Small intestine (tissue), 7 donors: ENCODE results near the gene SPATA22. TPM values are rescaled to one million over a fixed set of nuclear protein-coding genes. Genes with fewer than 3 reads are reported as not detected.

Experiments used
- DNase-seq, 2 donors: peaks; one replicate each; pipeline versions ENCODE4 v3.0.0 to v3.0.0-alpha.2; 2013
- FAIRE-seq: peaks from 2 replicates; lab custom pipeline; 2012; peaks lifted over from hg19 to GRCh38; lab: Jason Lieb, UNC
- H3K27ac ChIP-seq, 3 donors: one replicate each; pipeline ENCODE4 v1.5.1; 2013; ENCODE audit warnings: low read length in 2 of 3, mild to moderate bottlenecking in 2 of 3, control low read depth in 1 of 3, inconsistent platforms in 1 of 3, low read depth in 1 of 3, moderate library complexity in 1 of 3
- H3K27me3 ChIP-seq, 3 donors: one replicate each; pipeline ENCODE4 v1.6.1; 2013; ENCODE audit warnings: low read length in 3 of 3, inconsistent platforms in 1 of 3; ENCODE audit not compliant: control insufficient read depth in 3 of 3, insufficient read depth in 3 of 3
- H3K36me3 ChIP-seq, 3 donors: one replicate each; pipeline ENCODE4 v1.6.1; 2013; ENCODE audit warnings: low read length in 3 of 3, inconsistent platforms in 1 of 3, low read depth in 1 of 3, mild to moderate bottlenecking in 1 of 3, moderate library complexity in 1 of 3; ENCODE audit not compliant: control insufficient read depth in 3 of 3, insufficient read depth in 2 of 3
- H3K4me1 ChIP-seq, 3 donors: one replicate each; pipeline ENCODE4 v1.6.1; 2013; ENCODE audit warnings: low read length in 2 of 3, inconsistent platforms in 1 of 3, low read depth in 1 of 3, mild to moderate bottlenecking in 1 of 3, moderate library complexity in 1 of 3; ENCODE audit not compliant: control insufficient read depth in 3 of 3, insufficient read depth in 2 of 3
- H3K4me3 ChIP-seq, 3 donors: one replicate each; pipeline ENCODE4 v1.5.1; 2013; ENCODE audit warnings: low read length in 3 of 3, control low read depth in 1 of 3, inconsistent platforms in 1 of 3, low read depth in 1 of 3, mild to moderate bottlenecking in 1 of 3, moderate library complexity in 1 of 3
- H3K9me3 ChIP-seq, 2 donors: one replicate each; pipeline ENCODE4 v1.6.1; 2013; ENCODE audit warnings: low read depth in 1 of 2, low read length in 1 of 2; ENCODE audit not compliant: control insufficient read depth in 2 of 2, insufficient read depth in 1 of 2
- WGBS, 3 donors: extraction: QIAGEN DNeasy Blood & Tissue Kit; methylation state at CpG; one replicate each; pipeline ENCODE4 v1.1.7; 2013; 5-methylcytosine and 5-hydroxymethylcytosine counted together
- polyA plus RNA-seq, 4 donors: library from polyadenylated mRNA; stranded (reverse) in 3 of 4; unstranded in 1 of 4; fragments of 200-250 nt in 3 of 4; fragments of 120-200 nt in 1 of 4; gene quantifications; one replicate each; pipeline versions ENCODE4 v1.2.1 to v1.2.3, GENCODE V29; 2013
- donor health status: healthy with polysubstance abuse.
- donor health status: control.
- donor health status: control.
- donor health status: Bipolar disorder and iron deficiency.
- donor health status: healthy.

The SPATA22 gene
- polyA plus RNA-seq, 4 donors, result 0.12 TPM; not detected in 3

DNA sequence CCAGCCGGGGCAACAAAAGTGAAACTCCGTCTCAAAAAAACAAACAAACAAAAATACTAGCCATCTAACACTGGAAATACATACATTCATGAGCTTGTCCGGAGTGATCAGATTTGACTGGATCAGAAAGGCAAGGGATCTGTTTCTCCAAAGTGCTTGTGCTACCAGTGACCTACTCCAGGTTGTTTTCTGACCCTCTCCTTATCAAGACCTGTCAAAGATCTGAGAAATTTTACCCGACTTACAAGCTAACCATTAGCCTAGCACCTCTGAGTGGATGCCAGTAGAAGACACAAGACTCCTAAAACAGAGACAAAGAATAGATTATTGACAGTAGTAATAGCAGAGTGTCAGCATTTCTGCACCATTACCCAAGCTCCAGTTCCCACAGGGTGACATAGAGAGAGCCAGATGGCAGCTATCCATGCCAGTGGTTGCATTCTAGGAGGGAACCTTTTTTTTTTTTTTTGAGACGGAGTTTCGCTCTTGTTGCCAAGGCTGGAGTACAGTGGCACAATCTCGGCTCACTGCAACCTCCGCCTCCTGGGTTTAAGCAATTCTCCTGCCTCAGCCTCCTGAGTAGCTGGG is 14.0 kb upstream of the SPATA22 start:
- H3K27ac ChIP-seq, result no peak overlapping the region
- no peak overlapping the region for H3K4me3 ChIP-seq
- FAIRE-seq, result no peak
- H3K36me3 ChIP-seq, result no peaks in the 10 kb centered on the region
- H3K9me3 ChIP-seq, result no peaks in the 10 kb centered on the region
- DNase-seq, result peak in 1 of 2 donors; percentile 8
- no peaks in the 10 kb centered on the region for H3K4me1 ChIP-seq
- no peaks in the 10 kb centered on the region for H3K27me3 ChIP-seq
- 72 to 87% (median 81%) methylated on average over 8 of the region's 8 CpGs for WGBS, 3 donors

DNA sequence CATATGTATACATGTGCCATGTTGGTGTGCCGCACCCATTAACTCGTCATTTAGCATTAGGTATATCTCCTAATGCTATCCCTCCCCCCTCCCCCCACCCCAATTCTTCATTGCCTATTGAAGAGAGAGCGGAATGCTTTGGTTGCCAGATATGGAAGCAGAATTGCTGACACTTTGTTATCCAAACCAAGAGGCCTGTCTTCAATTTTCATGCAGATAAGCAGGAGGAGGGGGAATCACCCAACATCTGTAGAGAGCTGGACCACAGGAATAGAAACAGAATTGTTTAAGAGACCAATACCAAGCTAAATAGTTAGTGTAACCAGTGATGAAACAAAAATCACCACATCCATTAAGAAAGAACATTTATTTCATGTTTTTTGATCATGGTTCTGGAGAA is 11.2 kb upstream of the SPATA22 start:
- H3K36me3 ChIP-seq, result no peaks in the 10 kb centered on the region
- no peak for DNase-seq
- H3K9me3 ChIP-seq, result no peaks in the 10 kb centered on the region
- no peaks in the 10 kb centered on the region for H3K27me3 ChIP-seq
- WGBS, 3 donors, result 83 to 93% (median 83%) methylated on average over 3 of the region's 3 CpGs
- no peak overlapping the region for H3K27ac ChIP-seq
- no peak for FAIRE-seq
- H3K4me3 ChIP-seq, result no peak overlapping the region
- H3K4me1 ChIP-seq, result peaks cover 0 to 5% (median 3%) of the 10 kb centered on the region in 3 donors

DNA sequence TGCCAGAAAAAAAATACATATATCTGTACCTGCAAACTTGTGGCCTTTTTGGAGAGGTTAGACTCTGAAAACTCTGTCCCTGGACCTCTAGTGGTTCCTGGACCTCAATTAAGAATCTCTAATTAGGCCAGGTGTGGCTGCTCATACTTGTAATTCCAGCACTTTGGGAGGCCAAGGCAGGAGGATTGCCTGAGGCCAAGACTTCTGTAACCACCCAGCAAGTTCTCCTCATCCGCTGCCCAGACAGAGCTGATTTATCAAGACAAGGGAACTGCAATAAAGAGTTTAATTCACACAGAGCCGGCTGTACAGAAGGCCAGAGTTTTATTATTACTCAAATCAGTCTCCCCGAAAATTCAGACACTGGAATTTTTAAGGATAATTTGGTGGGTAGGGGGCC is 8.4 kb upstream of the SPATA22 start:
- Histone ChIP-seq H3K36me3 (no peaks in the 10 kb centered on the region), H3K27ac (no peak overlapping the region), H3K4me3 (no peak overlapping the region), H3K9me3 (no peaks in the 10 kb centered on the region), H3K27me3 (no peaks in the 10 kb centered on the region), H3K4me1 (peaks cover 0 to 12% (median 3%) of the 10 kb centered on the region in 3 donors)
- DNase-seq (no peak), FAIRE-seq (no peak)
- WGBS, 3 donors, result 77 to 85% (median 84%) methylated on average over 3 of the region's 3 CpGs

DNA sequence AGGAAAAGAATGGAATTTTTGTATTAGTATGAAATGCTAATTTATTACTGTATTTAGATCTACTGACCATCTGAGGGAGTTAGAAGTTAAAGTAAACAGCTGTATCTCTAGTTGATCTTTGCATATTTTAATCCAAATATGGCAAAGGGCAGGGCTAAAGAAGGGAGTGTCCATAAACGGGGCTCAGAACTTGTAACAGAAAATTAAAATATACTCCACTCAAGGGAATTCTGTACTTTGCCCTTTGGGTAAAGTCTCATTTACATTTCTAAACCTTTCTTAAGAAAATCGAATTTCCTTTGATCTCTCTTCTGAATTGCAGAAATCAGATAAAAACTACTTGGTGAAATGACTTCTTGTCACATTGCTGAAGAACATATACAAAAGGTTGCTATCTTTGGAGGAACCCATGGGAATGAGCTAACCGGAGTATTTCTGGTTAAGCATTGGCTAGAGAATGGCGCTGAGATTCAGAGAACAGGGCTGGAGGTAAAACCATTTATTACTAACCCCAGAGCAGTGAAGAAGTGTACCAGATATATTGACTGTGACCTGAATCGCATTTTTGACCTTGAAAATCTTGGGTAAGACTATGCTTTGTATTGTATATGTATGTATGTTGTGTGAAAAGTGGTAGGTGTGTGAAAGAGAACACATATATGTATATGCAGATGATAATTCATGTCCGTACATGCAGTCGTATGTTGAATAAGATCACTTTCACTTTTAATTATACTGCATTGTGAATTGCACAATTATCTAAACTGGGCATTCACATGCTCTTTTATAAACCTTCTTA is 4.4 kb upstream of the SPATA22 start, which contains the start of gene ASPA:
Gene ASPA (plus strand): TSS at position 186 of the 799 bp plus-strand sequence. CDS start 163 bp downstream, at position 349.
- FAIRE-seq (no peak), DNase-seq (peak; percentile 65 to 80)
- Histone ChIP-seq H3K4me1 (peaks cover 0 to 22% (median 3%) of the 10 kb centered on the region in 3 donors), H3K27me3 (no peaks in the 10 kb centered on the region), H3K36me3 (no peaks in the 10 kb centered on the region), H3K27ac (peak within 1 kb of the TSS; percentile 58 to 93 (median 72)), H3K4me3 (peak within 1 kb of the TSS in 1 of 3 donors; percentile 51), H3K9me3 (no peaks in the 10 kb centered on the region)
- WGBS, 3 donors, result 9 to 28% (median 16%) methylated on average over 7 of the region's 7 CpGs

DNA sequence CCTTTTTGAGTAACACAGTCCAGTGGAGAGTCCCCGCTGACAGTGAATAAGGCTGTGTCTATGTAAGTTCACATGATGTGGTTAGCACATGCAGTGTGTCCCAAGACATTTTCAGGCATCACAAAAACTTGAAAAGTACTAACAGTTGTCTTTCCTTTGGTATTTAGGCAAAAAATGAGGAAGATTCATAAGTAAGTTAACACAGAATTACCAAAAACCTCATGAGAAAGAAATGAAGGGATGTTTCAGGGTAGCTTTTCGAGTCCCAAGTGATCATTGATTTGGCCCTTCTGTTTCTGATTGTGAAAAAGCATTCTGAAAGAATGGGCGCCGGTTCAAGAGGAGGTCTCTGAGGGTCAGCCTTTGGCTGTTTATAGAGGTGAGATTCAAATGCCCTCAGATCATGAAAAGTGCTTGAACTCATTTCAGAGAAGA is 3.6 kb upstream of the SPATA22 start:
- Histone ChIP-seq H3K4me3 (no peak overlapping the region), H3K4me1 (peaks cover 0 to 22% (median 3%) of the 10 kb centered on the region in 3 donors), H3K9me3 (no peaks in the 10 kb centered on the region), H3K27me3 (no peaks in the 10 kb centered on the region), H3K27ac (peak overlapping the region; percentile 44 to 68 (median 58)), H3K36me3 (no peaks in the 10 kb centered on the region)
- peak in 1 of 2 donors; percentile 10 for DNase-seq
- no peak for FAIRE-seq
- 60 to 78% (median 74%) methylated on average over 4 of the region's 4 CpGs for WGBS, 3 donors

DNA sequence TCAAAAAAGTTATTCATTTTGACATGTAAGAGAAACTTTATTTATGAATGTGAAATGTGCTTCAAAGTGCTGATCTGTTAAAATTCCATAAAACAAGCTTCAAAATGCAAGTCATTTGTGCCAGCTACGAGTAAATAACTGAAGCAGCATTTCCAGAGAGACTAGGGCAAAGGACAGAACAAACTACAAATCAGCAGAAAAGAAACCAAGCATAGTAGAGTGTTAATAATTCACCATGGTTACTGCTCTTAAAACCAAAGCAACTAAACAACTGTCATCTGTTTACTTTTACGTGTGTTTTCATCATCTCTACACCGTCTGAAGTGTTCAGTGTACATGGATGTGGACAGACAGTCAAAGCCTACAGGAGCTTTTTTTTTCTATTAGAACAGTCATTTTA is 2.6 kb upstream of the SPATA22 start:
- WGBS, 3 donors, result 6 to 22% (median 9%) methylated on average over 3 of the region's 3 CpGs
- DNase-seq (peak; percentile 82 to 87), FAIRE-seq (no peak)
- Histone ChIP-seq H3K27ac (peak overlapping the region in 2 of 3 donors; percentile 41 to 58), H3K4me1 (peaks cover 0 to 22% (median 3%) of the 10 kb centered on the region in 3 donors), H3K27me3 (no peaks in the 10 kb centered on the region), H3K4me3 (no peak overlapping the region), H3K9me3 (no peaks in the 10 kb centered on the region), H3K36me3 (no peaks in the 10 kb centered on the region)

DNA sequence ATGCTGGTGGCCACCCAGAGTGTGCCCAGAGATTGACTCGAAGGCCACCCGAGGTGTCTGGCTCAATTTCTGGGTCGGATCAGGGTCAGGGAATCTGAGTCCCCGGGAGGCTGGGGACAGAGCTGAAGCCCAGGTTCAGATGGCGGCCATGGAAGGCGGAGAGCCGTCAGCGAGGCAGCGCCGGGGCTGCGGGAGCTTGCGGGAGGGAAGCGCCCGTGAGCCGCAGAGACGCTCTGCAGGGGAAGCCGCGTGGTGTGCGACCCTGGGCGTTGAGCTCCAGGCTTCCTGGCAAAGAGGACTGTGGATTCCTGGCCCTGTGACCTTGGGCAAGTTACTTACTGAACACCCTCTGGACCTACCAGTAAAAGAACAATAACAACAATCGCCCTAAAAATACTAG is 518 bp upstream of the SPATA22 start:
- H3K27me3 ChIP-seq, result no peaks in the 10 kb centered on the region
- FAIRE-seq (no peak), DNase-seq (no peak)
- H3K36me3 ChIP-seq, result no peaks in the 10 kb centered on the region
- H3K4me3 ChIP-seq, result no peak overlapping the region
- no peak overlapping the region for H3K27ac ChIP-seq
- H3K9me3 ChIP-seq, result no peaks in the 10 kb centered on the region
- WGBS, 3 donors, result 92 to 97% (median 96%) methylated on average over 21 of the region's 21 CpGs
- peaks cover 0 to 17% (median 0%) of the 10 kb centered on the region in 3 donors for H3K4me1 ChIP-seq

DNA sequence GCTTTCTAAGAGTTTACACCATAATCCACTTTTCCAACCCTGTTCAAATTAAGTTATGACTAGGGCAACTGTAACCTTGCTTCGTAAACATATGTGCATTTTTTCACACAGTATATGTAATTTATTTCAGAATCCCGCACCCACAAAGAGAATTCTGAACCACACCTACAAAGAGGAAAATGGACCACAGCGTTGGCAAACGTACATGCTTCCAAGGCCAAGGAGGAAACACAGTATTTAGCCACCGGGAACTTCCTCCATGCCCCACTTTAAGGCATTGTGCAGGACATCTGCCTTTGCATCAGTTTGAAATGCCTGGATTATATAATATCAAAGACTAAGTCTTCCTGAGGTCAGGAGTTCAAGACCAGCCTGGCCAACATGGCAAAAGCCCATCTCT is 2.1 kb downstream of the SPATA22 start:
- peaks cover 0 to 6% (median 0%) of the 10 kb centered on the region in 3 donors for H3K4me1 ChIP-seq
- no peaks in the 10 kb centered on the region for H3K9me3 ChIP-seq
- no peaks in the 10 kb centered on the region for H3K36me3 ChIP-seq
- no peak overlapping the region for H3K4me3 ChIP-seq
- 70 to 80% (median 70%) methylated on average over 5 of the region's 5 CpGs for WGBS, 3 donors
- no peak overlapping the region for H3K27ac ChIP-seq
- DNase-seq (no peak), FAIRE-seq (no peak)
- no peaks in the 10 kb centered on the region for H3K27me3 ChIP-seq
